ENCODE data around the gene SUSD1.

The SUSD1 gene

GRCh38 chr9:112175796-112176315 lies 759 bp upstream of the SUSD1 start:
- CTCF ChIA-PET = interaction anchor here (0.6 to 0.9 kb wide), 2 partner anchors 13 to 1235 kb away, joined by 3 to 4 read pairs; partner anchors contain the start of genes C9orf43 and POLE3
- DNase-seq (ENCODE audit: low spot score) = no peak
- no peak overlapping the region for H3K27ac ChIP-seq
- POLR2A ChIA-PET (ENCODE audit: low non-redundant PET) = interaction anchor here (0.5 to 0.7 kb wide), 2 partner anchors 21 to 45 kb away, joined by 3 to 5 read pairs; no protein-coding TSS in a partner anchor
- TF ChIP-seq, protein P1, sequence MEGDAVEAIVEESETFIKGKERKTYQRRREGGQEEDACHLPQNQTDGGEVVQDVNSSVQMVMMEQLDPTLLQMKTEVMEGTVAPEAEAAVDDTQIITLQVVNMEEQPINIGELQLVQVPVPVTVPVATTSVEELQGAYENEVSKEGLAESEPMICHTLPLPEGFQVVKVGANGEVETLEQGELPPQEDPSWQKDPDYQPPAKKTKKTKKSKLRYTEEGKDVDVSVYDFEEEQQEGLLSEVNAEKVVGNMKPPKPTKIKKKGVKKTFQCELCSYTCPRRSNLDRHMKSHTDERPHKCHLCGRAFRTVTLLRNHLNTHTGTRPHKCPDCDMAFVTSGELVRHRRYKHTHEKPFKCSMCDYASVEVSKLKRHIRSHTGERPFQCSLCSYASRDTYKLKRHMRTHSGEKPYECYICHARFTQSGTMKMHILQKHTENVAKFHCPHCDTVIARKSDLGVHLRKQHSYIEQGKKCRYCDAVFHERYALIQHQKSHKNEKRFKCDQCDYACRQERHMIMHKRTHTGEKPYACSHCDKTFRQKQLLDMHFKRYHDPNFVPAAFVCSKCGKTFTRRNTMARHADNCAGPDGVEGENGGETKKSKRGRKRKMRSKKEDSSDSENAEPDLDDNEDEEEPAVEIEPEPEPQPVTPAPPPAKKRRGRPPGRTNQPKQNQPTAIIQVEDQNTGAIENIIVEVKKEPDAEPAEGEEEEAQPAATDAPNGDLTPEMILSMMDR (conservative IDR thresholded peaks at IDR 0.05; ENCODE audit: low read depth) = no peak

GRCh38 chr9:112174222-112174964 lies 704 bp downstream of the SUSD1 start:
- TF ChIP-seq, protein P1 (conservative IDR thresholded peaks at IDR 0.05; ENCODE audit: low read depth) = no peak
- POLR2A ChIA-PET (ENCODE audit: low non-redundant PET) = interaction anchor here (0.6 to 0.7 kb wide), 4 partner anchors 10 to 1021 kb away, joined by 3 read pairs; partner anchors contain the start of gene PTBP3
- CTCF ChIA-PET = interaction anchor here (0.5 to 0.6 kb wide), 2 partner anchors 16 to 215 kb away, joined by 3 to 6 read pairs; no protein-coding TSS in a partner anchor
- H3K27ac ChIP-seq = peak overlapping the region; percentile 59
- DNase-seq (ENCODE audit: low spot score) = peak; percentile 74

DNA sequence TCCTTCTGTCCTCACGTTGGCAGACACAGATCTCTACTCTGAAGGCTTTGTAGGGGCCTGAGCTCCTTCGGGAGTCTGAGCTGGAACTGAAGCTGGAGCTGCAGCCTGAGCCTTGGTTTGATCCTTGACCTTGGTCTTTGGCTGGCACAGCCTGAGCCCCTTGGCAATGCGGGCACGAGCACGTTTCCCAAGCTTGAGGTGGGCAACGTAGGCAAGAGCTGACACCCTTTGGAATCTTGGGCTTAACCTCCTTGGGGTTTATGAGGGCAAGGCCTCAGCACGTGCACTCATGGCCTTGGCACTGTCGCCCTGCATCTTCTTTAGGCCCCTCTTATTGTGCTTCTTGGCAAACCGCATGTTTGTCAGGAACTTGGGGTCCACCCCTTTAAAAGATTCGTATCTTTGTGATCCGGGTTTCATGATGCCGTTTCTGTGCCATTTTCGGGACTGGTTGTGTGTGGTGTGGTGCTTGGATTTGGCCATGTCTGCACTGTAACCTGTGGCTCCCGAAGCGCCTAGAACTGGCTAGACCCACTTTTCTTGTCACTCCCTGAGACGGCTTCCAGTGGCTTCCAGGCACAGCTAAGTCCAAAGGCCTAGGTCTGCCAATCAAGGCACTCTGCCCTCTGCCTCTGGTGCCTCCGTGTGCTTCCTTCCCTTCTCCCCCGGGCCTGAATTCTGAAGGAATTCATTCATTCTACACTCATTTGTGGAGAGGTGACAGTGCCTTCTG lies 1.4 kb downstream of the SUSD1 start:
- ChIA-PET POLR2A (ENCODE audit: low non-redundant PET) (interaction anchor here (0.7 kb wide), 1 partner anchor 160 kb away, joined by 3 read pairs; the partner anchor contains the start of gene PTBP3), CTCF (interaction anchor here (0.5 to 0.6 kb wide), 2 partner anchors 15 to 214 kb away, joined by 3 to 6 read pairs; no protein-coding TSS in a partner anchor)
- TF ChIP-seq, protein P1 (conservative IDR thresholded peaks at IDR 0.05; ENCODE audit: low read depth) = no peak
- no peak overlapping the region for H3K27ac ChIP-seq
- no peak for DNase-seq (ENCODE audit: low spot score)

GRCh38 chr9:112170968-112171367 lies 4.1 kb downstream of the SUSD1 start:
- TF ChIP-seq, protein P1 (conservative IDR thresholded peaks at IDR 0.05; ENCODE audit: low read depth) = no peak

DNA sequence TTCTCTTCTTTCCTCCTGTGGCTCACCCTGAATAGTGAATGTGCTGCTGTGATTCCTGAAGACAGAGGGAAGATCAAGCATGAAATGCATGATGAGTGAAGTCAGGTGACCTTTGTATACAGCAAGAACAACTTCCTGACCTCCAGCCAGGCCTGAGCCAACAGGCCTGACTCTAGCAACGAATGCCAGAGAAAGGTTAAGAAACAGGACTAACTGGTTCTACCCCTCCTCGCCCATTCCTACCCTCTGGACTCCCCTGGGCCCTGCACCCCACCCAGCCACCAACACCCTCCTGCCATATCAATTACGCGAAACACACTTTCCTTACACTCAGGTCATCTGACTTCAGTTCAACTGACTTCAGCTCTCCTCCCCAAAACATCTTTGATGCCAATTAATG lies 4.9 kb downstream of the SUSD1 start:
- ChIA-PET POLR2A (ENCODE audit: low non-redundant PET) (interaction anchor here (0.6 kb wide), 1 partner anchor 30 kb away, joined by 3 read pairs; no protein-coding TSS in a partner anchor), CTCF (interaction anchor here (0.6 to 1.2 kb wide), 2 partner anchors 57 to 204 kb away, joined by 3 to 4 read pairs; no protein-coding TSS in a partner anchor)
- TF ChIP-seq, protein P1 (conservative IDR thresholded peaks at IDR 0.05; ENCODE audit: low read depth) = no peak
- H3K27ac ChIP-seq = no peak overlapping the region
- peak; percentile 93 for DNase-seq (ENCODE audit: low spot score)

More at GRCh38 chr9:112170968-112171367, 4.1 kb downstream of the SUSD1 start:
- no peak for DNase-seq (ENCODE audit: low spot score)
- ChIA-PET CTCF (interaction anchor here (0.6 to 1.2 kb wide), 4 partner anchors 9 to 1456 kb away, joined by 3 to 7 read pairs (median 3); no protein-coding TSS in a partner anchor), POLR2A (ENCODE audit: low non-redundant PET) (interaction anchor here (0.7 kb wide), 1 partner anchor 598 kb away, joined by 4 read pairs; no protein-coding TSS in a partner anchor)
- no peak overlapping the region for H3K27ac ChIP-seq

DNA sequence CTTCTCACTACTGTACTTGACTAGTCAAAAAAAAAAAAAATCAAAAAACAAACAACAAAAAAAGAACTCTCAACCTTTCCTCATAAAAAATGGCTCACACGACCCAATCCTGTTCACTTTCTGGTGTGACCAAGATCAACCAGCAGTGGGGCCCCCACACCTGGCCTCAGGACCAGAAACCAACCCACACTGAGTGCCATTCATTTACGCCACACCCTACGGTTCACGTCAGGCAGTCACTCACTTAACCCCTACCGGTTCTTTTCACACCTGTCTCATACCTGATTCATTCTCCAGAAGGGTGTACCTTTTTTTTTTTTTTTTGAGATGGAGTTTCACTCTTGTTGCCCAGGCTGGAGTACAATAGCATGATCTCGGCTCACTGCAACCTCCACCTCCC lies 5.7 kb downstream of the SUSD1 start:
- TF ChIP-seq, protein P1 (conservative IDR thresholded peaks at IDR 0.05; ENCODE audit: low read depth) = no peak
- CTCF ChIA-PET = no interaction called here
- no peak overlapping the region for H3K27ac ChIP-seq
- DNase-seq (ENCODE audit: low spot score) = peak; percentile 82
- POLR2A ChIA-PET (ENCODE audit: low non-redundant PET) = no interaction called here
